ENCODE results near the gene TMEM221.
"Not testable (repeated sequence)": the region's sequence is repeated elsewhere in the genome, so short reads cannot be mapped to it uniquely, and the experiment has no call there.

Gene TMEM221

GRCh38 chr19:17448131-17448967 is at the start of gene TMEM221:
TMEM221 (minus strand) TSS chr19:17448668; CDS start chr19:17448462, 206 bp downstream.
- DNase-seq: no peak

GRCh38 chr19:17497149-17497798 is 48.8 kb upstream of the TMEM221 start:
- DNase-seq: no peak

DNA sequence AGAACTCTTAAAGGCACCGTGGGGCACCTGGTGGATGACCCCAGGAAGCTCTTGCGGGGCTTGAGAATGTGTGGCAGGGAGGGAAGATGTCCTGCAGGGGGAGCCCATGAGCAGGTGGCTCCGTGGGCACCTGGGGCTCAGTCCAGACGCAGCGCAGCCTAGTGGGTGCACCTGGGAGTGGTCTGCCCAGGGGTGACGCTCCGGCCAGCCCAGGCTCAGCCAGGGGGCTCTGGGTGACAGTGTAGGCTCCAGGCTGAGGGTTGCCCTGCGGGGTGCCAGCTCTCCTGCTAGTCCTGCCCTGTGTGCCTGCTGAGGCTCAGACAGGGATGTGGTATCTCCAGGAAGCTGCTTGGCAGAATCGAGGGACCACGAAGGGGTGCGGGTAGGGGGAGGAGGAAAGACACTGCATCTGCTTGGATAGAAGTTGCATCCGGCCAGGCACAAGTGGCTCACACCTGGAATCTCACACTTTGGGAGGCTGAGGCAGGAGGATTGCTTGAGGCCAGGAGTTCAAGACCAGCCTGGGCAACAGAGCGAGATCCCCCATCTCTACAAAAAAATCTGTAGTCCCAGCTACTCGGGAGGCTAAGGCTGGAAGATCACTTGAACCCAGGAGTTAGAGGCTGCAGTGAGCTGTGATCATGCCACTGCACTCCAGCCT is 48.0 kb upstream of the TMEM221 start:
- DNase-seq: no peak

DNA sequence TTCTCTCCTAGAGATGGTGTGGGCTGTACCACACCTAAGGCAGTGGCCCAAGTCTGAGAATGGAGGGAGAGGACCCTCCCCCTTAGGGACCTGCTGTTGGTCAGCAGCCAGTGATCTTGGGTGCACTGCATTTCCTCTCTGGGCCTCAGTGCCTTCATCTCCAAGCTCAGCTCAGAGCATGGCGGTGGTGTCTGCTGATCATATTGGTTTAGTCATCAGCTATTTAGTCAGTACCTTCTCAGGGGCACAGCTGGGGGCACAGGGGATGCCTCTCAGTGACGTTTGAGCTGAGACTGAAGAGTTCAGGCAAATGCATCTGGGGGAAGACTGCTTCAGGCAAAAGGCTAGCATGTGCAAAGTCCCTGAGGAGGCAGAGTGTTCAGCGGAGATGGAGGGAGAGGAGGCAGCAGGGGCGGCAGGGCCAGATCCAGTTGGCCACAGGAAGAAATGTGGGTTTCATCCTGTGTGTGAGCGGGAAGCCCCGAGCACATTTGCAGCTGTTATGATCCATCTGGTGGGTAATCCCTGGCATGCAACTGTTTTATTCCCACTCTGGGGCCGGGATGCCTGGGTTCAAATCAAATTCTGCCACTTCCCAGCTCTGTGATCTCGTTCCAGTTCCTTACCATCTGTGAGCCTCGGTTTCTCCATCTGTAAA is 47.3 kb upstream of the TMEM221 start:
- no peak for DNase-seq

GRCh38 chr19:17491287-17491686 is 42.8 kb upstream of the TMEM221 start:
- DNase-seq: no peak

DNA sequence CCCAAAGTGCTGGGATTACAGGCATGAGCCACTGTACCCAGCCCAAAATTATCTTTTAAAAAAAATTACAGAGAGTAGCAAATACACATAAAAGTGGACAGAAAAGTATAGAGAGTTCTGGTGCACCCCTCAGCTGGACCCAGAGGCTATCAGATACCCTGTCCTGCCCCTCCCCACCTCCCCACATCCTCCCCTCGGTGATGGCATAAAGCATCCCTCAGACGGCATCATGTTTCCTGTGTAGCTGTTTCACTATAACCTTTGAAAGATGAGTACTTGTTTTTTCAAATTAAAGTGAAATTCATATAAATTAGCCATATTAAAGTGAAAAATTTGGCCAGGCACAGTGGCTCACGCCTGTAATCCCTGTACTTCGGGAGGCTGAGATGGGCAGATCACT is 41.9 kb upstream of the TMEM221 start:
- DNase-seq: no peak

DNA sequence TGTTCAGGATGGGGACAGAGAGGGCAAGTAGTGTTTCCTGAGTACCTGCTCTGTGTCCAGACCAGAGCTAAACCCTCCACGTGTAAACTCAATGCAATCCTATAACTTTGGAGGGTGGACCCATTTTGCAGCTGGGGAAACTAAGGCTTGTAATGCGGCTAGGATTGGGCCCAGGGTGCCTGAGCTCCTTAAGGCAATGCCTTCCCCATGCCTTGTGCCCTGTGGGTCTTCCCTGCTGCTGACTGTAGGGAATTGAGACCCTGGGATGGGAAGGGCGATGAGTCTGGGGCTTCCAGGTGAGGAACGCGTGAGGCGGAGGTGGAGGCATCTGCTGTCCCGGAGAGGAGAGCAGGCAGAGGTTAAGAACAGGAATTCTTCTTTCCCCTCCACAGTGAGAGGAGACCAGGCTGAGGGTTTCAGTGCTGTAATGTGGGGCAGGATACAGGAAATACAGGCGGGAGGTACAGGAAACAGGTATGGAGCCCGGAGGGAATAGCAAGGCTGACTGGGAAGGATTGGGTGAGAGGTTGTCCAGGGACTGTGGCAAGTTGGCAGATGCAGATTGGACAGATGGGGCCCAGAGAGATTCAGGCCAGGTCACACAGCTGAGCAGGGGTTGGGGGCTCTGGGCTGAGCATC is 41.0 kb upstream of the TMEM221 start:
- no peak for DNase-seq

DNA sequence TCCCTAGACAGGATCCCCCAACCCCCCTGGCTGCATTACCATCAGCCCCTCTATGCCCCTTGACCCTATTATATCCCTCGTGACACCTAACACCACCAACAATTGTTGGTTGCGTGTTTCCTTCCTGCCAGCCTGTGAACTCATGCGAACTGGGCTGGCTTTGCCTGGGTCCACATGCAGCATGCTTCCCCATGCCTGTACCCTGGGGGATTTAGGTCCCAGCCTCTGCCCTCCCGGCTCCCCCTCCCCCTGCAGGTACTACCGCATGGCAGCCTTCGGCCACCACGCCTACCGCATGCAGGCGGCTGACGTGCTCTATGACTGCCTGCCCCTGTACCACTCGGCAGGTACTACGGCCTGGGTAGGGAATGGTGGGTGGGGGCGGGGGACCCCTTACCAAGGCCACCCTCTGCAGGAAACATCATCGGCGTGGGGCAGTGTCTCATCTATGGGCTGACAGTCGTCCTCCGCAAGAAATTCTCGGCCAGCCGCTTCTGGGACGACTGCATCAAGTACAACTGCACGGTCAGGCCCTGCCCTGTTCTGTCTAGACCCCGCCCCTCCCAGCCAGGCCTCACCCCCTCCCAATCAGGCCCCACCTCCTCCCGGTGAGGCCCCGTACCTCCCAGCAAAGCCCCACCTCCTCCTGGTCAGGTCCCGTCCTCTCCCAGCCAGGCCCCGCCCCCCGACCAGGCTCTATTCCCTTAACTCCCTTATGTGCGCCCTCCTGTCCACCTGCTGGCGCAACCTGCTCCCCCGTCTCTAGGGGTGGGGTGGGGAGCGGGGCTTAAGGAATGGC is 40.3 kb upstream of the TMEM221 start:
- no peak for DNase-seq

- DNase-seq: no peak
Observed at GRCh38 chr19:17487284-17488121, 39.0 kb upstream of the TMEM221 start.

DNA sequence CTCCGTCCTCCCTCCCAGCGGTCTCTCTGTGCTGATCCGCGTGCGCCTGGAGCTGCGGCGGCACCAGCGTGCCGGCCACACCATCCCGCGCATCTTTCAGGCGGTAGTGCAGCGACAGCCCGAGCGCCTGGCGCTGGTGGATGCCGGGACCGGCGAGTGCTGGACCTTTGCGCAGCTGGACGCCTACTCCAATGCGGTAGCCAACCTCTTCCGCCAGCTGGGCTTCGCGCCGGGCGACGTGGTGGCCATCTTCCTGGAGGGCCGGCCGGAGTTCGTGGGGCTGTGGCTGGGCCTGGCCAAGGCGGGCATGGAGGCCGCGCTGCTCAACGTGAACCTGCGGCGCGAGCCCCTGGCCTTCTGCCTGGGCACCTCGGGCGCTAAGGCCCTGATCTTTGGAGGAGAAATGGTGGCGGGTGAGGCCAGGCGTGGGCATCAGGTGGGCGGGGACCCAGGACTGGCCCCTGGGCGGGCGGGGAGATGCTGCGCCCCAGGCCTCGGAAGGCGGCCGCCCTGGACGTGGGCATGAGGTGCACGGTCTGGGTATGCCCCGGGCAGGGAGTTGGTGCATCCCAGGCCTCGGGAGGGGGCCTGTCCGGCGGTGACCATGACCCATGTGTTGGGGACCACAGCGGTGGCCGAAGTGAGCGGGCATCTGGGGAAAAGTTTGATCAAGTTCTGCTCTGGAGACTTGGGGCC is 38.2 kb upstream of the TMEM221 start:
- no peak for DNase-seq

DNA sequence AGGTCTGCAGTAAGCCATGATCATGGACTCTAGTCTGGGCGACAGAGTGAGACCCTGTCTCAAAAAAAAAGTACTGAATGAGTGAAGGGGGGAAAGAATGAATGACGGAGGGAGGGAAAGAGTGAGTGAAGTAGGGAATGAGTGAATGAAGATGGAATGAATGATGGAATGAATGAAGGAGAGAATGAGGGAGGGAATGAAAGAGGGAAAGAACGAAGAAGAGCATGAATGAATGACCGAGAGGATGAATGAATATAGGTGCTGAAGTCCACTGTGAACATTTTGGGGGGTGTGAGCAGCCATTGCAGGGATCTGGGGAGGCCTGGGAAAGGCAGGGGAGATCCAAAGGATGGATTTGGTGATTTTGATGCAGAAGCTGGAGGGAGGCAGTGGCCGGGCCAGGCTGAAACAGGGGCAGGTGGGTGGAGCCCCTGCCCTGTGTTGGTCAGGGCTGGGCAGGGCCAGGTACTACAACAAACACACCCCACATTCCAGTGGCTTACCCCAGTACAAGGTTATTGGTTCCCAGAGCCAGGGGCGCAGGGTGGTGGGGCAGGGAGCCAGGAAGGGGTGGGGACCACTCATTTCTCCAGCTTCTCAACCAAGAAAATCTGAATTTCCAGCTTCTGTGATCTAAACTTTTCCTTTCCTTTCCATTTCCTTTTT is 36.2 kb upstream of the TMEM221 start:
- no peak for DNase-seq

DNA sequence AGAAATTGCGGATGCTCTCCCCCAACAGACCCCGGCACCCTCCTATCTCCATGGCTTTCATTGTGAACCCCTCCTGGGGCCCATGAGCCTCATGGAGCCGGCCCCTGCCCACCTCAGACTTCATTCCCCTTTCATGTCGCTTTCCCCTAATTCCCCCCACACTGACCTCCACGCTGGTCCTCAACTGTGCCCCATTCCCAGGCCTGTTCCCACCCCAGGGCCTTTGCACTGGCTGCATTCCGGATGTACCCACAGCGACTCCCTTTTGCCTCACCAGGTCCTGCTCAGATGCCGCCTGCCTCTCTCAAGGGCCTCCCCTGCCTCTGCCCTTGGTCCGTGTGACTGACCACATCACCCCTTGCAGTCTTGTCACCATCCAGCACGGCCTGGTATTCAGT is 35.1 kb upstream of the TMEM221 start:
- no peak for DNase-seq

GRCh38 chr19:17482877-17483604 is 34.6 kb upstream of the TMEM221 start:
- DNase-seq: no peak

- DNase-seq: no peak
Observed at GRCh38 chr19:17481986-17482385, 33.5 kb upstream of the TMEM221 start.

GRCh38 chr19:17479325-17479791 is 30.9 kb upstream of the TMEM221 start:
- DNase-seq: no peak

- no peak for DNase-seq
Observed at GRCh38 chr19:17475541-17476115, 27.2 kb upstream of the TMEM221 start.

- DNase-seq: not testable (repeated sequence)
Observed at GRCh38 chr19:17475011-17475540, 26.6 kb upstream of the TMEM221 start.

- DNase-seq: no peak
Observed at GRCh38 chr19:17473041-17473440, 24.6 kb upstream of the TMEM221 start.

Measured in NCI-H187 treated with DMSO at 0.1 percent for 48 hours (cell line).